ENCODE data around the gene TMEM255B. TPM values are rescaled to one million over a fixed set of nuclear protein-coding genes. Genes with fewer than 3 reads are reported as not detected.

Gene TMEM255B
- total and polyA plus RNA-seq, 9 of the 15 experiments (the other 6 are each of a cell fraction or from before 2014, with no cell fraction given): 0.01 to 0.75 (median 0.23) TPM

DNA sequence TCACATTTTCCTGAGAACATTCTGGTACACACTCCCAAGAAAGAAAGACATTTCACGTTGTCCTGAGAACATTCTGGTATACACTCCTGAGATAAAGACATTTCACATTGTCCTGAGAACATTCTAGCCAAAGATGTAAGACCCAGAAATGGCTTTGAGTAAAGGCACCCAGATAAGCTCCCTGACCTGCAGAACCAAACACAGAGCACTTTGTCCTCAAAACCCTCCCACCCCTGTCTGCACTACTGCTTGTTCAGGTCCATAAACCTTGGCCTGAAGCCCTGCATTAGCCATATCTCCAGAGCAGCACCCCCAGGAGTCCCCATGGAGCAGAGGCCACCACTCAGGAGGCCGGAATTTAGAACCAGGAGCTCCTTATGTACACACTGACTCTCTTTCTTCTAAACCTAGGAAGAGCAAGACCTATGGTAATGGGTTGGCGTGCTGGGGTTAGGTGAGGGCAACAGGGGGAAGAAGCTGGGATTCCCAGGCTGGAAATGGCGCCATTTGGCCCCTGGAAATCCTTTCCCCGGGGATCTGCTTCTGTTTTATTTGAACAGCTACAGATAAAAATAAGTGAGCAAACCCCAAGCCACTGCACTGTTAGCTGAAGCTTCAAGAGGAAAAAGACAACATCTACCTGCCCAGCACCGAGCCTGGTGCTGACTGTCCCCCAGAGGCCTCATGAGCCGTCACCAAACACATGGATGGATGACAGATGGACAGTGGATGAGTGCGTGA is 91.1 kb downstream of the TMEM255B start:
- no peak for TF ChIP-seq ZNF449 (CRISPR knock-in tag; IDR thresholded peaks at IDR 0.05)
- TF ChIP-seq ZBTB7A (IDR thresholded peaks at IDR 0.05; ENCODE audit: borderline replicate concordance, control insufficient read depth, low read depth, low read length): no peak
- TF ChIP-seq SREBF1 (IDR thresholded peaks at IDR 0.05; ENCODE audit: borderline replicate concordance, low read depth, low read length): no peak
- TF ChIP-seq NR2F6 (CRISPR knock-in tag; IDR thresholded peaks at IDR 0.05): no peak
- no peak for TF ChIP-seq ZFP30 (CRISPR knock-in tag; IDR thresholded peaks at IDR 0.05; ENCODE audit: borderline replicate concordance)
- no peak for TF ChIP-seq POLR3A (IDR thresholded peaks at IDR 0.05; ENCODE audit: borderline replicate concordance, extremely low read depth, insufficient read depth, insufficient read length)
- TF ChIP-seq DDX20 (tag; IDR thresholded peaks at IDR 0.05; ENCODE audit: low read depth): no peak
- TF ChIP-seq HDAC8 (tag; IDR thresholded peaks at IDR 0.05): no peak
- TF ChIP-seq TBP (optimal IDR thresholded peaks at IDR 0.05; ENCODE audit: low read depth, low read length): no peak
- TF ChIP-seq ZNF175 (CRISPR knock-in tag; IDR thresholded peaks at IDR 0.05; ENCODE audit: low read depth): no peak
- TF ChIP-seq ZNF232 (CRISPR knock-in tag; IDR thresholded peaks at IDR 0.05): no peak
- no peak for TF ChIP-seq CBFB (CRISPR knock-in tag; IDR thresholded peaks at IDR 0.05)
- TF ChIP-seq HDAC2 (IDR thresholded peaks at IDR 0.05): no peak
- Histone ChIP-seq H3K4me1 (replicated peaks in 1 of 2; ENCODE audit: control insufficient read depth in 2 of 2, insufficient read depth in 2 of 2, low read length in 2 of 2) (peaks cover 24 to 41% of the 10 kb centered on the region in 2 experiments), H3K9me3 (replicated peaks; ENCODE audit: control insufficient read depth, insufficient read depth, low read depth, low read length) (no peaks in the 10 kb centered on the region), H3K27me3 (ENCODE audit: control insufficient read depth in 2 of 2, insufficient read depth in 2 of 2, low read length in 2 of 2) (no peaks in the 10 kb centered on the region), H3K79me2 (ENCODE audit: control insufficient read depth, insufficient read depth, low read length) (peaks cover 9% of the 10 kb centered on the region; the same call in 2 of the 3 replicates), H3K9me1 (ENCODE audit: control insufficient read depth, insufficient read depth, low read length) (no peaks in the 10 kb centered on the region), H3K4me3 (no peak overlapping the region), H3K27ac (ENCODE audit: extremely low read depth, low read depth, low read length) (no peak overlapping the region), H3K9ac (ENCODE audit: insufficient read depth in 1 of 2, low read depth in 2 of 2, low read length in 2 of 2) (no peak overlapping the region), H2AFZ (ENCODE audit: low read depth, low read length) (no peak overlapping the region), H3K4me2 (ENCODE audit: insufficient read depth, low read length) (no peak overlapping the region), H4K20me1 (replicated peaks; ENCODE audit: control insufficient read depth, insufficient read depth, low read length) (no peaks in the 10 kb centered on the region), H3K36me3 (ENCODE audit: control insufficient read depth, insufficient read depth, low read length) (no peaks in the 10 kb centered on the region)
- ATAC-seq (no peak), FAIRE-seq (no peak), DNase-seq (ENCODE audit: extremely low read depth in 1 of 4, low spot score in 3 of 4) (no peak)
- in situ Hi-C loops (cut with MboI): no loop called here
- intact Hi-C loops (cut with micrococcal nuclease): no loop called here
- ChIA-PET POLR2A (no interaction called here), CTCF (ENCODE audit: low intra/inter-chr PET ratio) (no interaction called here)
- 61% methylated on average over 7 of the region's 8 CpGs for WGBS (ENCODE audit: insufficient coverage, low coverage, missing lambda C conversion rate)
- BruUV-seq (replicated peaks): no TSS peak
